ENCODE data around the gene IFT122. TPM values are rescaled to one million over a fixed set of nuclear protein-coding genes. Genes with fewer than 3 reads are reported as not detected.

IFT122 gene
- polyA plus RNA-seq, 2 of the 4 experiments (the other 2 are of a cell fraction) = 15.0 to 17.1 TPM

DNA sequence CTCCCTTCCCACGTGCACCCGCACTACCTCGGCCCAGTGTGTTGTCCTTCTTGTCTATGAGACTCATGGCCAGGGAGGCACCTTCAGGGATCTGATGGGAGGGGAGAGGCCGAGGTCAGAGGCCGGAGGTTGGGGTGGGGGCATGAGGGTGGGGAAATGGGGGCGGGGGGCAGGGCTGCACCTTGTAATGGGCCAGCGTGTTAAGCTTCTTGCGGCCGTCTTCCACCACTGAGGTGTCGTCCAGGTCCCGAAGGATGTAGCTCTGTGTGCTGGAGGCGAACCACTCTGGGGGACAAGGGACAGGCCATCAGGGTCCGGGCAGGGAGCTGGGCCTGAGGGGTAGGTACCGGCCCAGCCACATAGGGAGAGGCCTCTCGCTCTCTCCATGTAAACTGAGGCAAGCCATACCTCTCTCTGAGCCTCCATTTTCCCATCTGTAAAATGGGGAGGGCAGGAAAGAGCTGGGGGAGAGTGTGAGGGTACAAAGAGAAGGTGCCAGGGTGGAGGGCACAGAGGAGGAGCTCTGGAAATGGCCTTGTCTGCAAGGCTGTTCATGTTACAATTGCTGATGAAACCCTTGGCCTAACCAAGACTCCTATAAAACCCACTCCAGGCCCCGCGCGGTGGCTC is 121.7 kb downstream of the IFT122 start:
- Histone ChIP-seq H3K9me3 (no peaks in the 10 kb centered on the region), H3K4me1 (peaks cover 43% of the 10 kb centered on the region), H3K4me2 (peak overlapping the region; percentile 43; the same call in 2 of the 3 replicates), H3K27ac (peak overlapping the region; percentile 85 to 86; a peak in 5 of 6 replicates), H3K4me3 (no peak overlapping the region)
- FAIRE-seq = no peak
- ATAC-seq = no peak; a peak in 1 of 6 replicates
- DNase-seq (ENCODE audit: low read depth in 1 of 2, low spot score in 1 of 2) = no peak
- ChIA-PET CTCF (no interaction called here), POLR2A (no interaction called here)
- WGBS (ENCODE audit: missing lambda C conversion rate) = 96% methylated on average over 8 of the region's 18 CpGs
- TF ChIP-seq, protein P1, sequence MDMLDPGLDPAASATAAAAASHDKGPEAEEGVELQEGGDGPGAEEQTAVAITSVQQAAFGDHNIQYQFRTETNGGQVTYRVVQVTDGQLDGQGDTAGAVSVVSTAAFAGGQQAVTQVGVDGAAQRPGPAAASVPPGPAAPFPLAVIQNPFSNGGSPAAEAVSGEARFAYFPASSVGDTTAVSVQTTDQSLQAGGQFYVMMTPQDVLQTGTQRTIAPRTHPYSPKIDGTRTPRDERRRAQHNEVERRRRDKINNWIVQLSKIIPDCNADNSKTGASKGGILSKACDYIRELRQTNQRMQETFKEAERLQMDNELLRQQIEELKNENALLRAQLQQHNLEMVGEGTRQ (IDR thresholded peaks at IDR 0.05) = no peak
- no peak for TF ChIP-seq HEYL (CRISPR knock-in tag; IDR thresholded peaks at IDR 0.05)
- TF ChIP-seq POLR2AphosphoS2 (conservative IDR thresholded peaks at IDR 0.05; ENCODE audit: low read length) = no peak
- TF ChIP-seq, protein P2, sequence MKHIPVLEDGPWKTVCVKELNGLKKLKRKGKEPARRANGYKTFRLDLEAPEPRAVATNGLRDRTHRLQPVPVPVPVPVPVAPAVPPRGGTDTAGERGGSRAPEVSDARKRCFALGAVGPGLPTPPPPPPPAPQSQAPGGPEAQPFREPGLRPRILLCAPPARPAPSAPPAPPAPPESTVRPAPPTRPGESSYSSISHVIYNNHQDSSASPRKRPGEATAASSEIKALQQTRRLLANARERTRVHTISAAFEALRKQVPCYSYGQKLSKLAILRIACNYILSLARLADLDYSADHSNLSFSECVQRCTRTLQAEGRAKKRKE (CRISPR knock-in tag; IDR thresholded peaks at IDR 0.05; ENCODE audit: low read depth) = no peak
- TF ChIP-seq MAFK (IDR thresholded peaks at IDR 0.05; ENCODE audit: partially characterized antibody) = no peak
- TF ChIP-seq FOXS1 (CRISPR knock-in tag; IDR thresholded peaks at IDR 0.05) = no peak
- TF ChIP-seq CHD4 (IDR thresholded peaks at IDR 0.05; ENCODE audit: borderline replicate concordance) = no peak
- no peak for TF ChIP-seq BHLHE40 (IDR thresholded peaks at IDR 0.05; ENCODE audit: low read depth, low read length)
- no peak for TF ChIP-seq TFCP2L1 (CRISPR knock-in tag; IDR thresholded peaks at IDR 0.05)
- TF ChIP-seq, protein P3, sequence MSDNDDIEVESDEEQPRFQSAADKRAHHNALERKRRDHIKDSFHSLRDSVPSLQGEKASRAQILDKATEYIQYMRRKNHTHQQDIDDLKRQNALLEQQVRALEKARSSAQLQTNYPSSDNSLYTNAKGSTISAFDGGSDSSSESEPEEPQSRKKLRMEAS (IDR thresholded peaks at IDR 0.05) = no peak
- no peak for TF ChIP-seq SREBF2 (IDR thresholded peaks at IDR 0.05)
- no peak for TF ChIP-seq SMC3 (IDR thresholded peaks at IDR 0.05)
- TF ChIP-seq, protein P4, sequence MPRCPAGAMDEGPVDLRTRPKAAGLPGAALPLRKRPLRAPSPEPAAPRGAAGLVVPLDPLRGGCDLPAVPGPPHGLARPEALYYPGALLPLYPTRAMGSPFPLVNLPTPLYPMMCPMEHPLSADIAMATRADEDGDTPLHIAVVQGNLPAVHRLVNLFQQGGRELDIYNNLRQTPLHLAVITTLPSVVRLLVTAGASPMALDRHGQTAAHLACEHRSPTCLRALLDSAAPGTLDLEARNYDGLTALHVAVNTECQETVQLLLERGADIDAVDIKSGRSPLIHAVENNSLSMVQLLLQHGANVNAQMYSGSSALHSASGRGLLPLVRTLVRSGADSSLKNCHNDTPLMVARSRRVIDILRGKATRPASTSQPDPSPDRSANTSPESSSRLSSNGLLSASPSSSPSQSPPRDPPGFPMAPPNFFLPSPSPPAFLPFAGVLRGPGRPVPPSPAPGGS (IDR thresholded peaks at IDR 0.05) = no peak
- TF ChIP-seq ZC3H11A (IDR thresholded peaks at IDR 0.05) = no peak
- TF ChIP-seq HDAC2 (IDR thresholded peaks at IDR 0.05) = no peak
- no peak for TF ChIP-seq EP300 (IDR thresholded peaks at IDR 0.05)
- no peak for TF ChIP-seq TP53 (CRISPR knock-in tag; IDR thresholded peaks at IDR 0.05)
- TF ChIP-seq PHF8 (IDR thresholded peaks at IDR 0.05; ENCODE audit: borderline replicate concordance, low read depth) = no peak

DNA sequence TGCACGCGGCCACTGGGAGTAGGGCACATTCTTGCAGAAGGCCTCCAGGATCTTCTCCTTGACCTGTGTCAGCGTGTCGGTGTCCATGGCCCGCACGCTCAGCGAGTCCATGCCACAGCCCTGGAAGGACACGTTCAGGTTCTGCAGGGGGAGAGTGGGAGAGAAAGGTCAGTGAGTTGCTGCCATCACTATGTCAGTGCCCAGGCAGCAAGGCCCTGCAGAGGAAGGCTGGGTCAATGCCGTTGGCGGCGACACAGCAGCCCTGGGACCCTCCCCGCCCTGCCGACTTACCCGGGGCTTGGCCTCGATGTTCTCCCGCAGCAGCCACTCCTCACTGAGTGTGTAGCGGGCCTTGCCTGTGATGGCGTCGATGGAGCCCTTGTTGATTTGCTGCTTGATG is 122.8 kb downstream of the IFT122 start:
- ChIA-PET POLR2A (no interaction called here), CTCF (no interaction called here)
- H3K27ac ChIP-seq = no peak overlapping the region; a peak in 1 of 6 replicates
- WGBS (ENCODE audit: missing lambda C conversion rate) = 95% methylated on average over 14 of the region's 19 CpGs
- no peak overlapping the region for H3K4me2 ChIP-seq
- ATAC-seq (no peak), FAIRE-seq (no peak), DNase-seq (ENCODE audit: low read depth in 1 of 2, low spot score in 1 of 2) (no peak)
- H3K9me3 ChIP-seq = no peaks in the 10 kb centered on the region
- H3K4me1 ChIP-seq = peaks cover 42% of the 10 kb centered on the region
- no peak overlapping the region for H3K4me3 ChIP-seq
- TF ChIP-seq, protein P2 (CRISPR knock-in tag; IDR thresholded peaks at IDR 0.05; ENCODE audit: low read depth) = no peak
- TF ChIP-seq SMC3 (IDR thresholded peaks at IDR 0.05) (no peak), ZFP36 (IDR thresholded peaks at IDR 0.05; ENCODE audit: borderline replicate concordance, partially characterized antibody) (no peak), RCOR1 (IDR thresholded peaks at IDR 0.05; ENCODE audit: low read depth, low read length) (no peak), RFX5 (IDR thresholded peaks at IDR 0.05) (no peak), KDM5A (IDR thresholded peaks at IDR 0.05) (no peak)
- TF ChIP-seq, protein P5, sequence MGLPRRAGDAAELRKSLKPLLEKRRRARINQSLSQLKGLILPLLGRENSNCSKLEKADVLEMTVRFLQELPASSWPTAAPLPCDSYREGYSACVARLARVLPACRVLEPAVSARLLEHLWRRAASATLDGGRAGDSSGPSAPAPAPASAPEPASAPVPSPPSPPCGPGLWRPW (IDR thresholded peaks at IDR 0.05) = no peak
- TF ChIP-seq, protein P6, sequence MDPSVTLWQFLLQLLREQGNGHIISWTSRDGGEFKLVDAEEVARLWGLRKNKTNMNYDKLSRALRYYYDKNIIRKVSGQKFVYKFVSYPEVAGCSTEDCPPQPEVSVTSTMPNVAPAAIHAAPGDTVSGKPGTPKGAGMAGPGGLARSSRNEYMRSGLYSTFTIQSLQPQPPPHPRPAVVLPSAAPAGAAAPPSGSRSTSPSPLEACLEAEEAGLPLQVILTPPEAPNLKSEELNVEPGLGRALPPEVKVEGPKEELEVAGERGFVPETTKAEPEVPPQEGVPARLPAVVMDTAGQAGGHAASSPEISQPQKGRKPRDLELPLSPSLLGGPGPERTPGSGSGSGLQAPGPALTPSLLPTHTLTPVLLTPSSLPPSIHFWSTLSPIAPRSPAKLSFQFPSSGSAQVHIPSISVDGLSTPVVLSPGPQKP (IDR thresholded peaks at IDR 0.05; ENCODE audit: low read depth, low read length) = no peak
- TF ChIP-seq, protein P7, sequence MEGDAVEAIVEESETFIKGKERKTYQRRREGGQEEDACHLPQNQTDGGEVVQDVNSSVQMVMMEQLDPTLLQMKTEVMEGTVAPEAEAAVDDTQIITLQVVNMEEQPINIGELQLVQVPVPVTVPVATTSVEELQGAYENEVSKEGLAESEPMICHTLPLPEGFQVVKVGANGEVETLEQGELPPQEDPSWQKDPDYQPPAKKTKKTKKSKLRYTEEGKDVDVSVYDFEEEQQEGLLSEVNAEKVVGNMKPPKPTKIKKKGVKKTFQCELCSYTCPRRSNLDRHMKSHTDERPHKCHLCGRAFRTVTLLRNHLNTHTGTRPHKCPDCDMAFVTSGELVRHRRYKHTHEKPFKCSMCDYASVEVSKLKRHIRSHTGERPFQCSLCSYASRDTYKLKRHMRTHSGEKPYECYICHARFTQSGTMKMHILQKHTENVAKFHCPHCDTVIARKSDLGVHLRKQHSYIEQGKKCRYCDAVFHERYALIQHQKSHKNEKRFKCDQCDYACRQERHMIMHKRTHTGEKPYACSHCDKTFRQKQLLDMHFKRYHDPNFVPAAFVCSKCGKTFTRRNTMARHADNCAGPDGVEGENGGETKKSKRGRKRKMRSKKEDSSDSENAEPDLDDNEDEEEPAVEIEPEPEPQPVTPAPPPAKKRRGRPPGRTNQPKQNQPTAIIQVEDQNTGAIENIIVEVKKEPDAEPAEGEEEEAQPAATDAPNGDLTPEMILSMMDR (IDR thresholded peaks at IDR 0.05) = no peak
- TF ChIP-seq, protein P8, sequence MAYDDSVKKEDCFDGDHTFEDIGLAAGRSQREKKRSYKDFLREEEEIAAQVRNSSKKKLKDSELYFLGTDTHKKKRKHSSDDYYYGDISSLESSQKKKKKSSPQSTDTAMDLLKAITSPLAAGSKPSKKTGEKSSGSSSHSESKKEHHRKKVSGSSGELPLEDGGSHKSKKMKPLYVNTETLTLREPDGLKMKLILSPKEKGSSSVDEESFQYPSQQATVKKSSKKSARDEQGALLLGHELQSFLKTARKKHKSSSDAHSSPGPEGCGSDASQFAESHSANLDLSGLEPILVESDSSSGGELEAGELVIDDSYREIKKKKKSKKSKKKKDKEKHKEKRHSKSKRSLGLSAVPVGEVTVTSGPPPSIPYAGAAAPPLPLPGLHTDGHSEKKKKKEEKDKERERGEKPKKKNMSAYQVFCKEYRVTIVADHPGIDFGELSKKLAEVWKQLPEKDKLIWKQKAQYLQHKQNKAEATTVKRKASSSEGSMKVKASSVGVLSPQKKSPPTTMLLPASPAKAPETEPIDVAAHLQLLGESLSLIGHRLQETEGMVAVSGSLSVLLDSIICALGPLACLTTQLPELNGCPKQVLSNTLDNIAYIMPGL (CRISPR knock-in tag; IDR thresholded peaks at IDR 0.05; ENCODE audit: borderline replicate concordance) = no peak
- TF ChIP-seq, protein P3 (IDR thresholded peaks at IDR 0.05) = no peak
